NAMALWA (cell line): ENCODE measurements around the gene CCN2.

Source experiments
- DNase-seq: peaks from one replicate; pipeline ENCODE4 v3.0.0-alpha.2; 2015; ENCODE audit warnings: low spot score

CCN2 gene

GRCh38 chr6:131966443-131966842, 15.3 kb upstream of the CCN2 start:
- DNase-seq: no peak

- no peak for DNase-seq
Measured at GRCh38 chr6:131963063-131963462, 11.9 kb upstream of the CCN2 start.

- DNase-seq: peak; percentile 46
Measured at GRCh38 chr6:131960371-131961133, 9.4 kb upstream of the CCN2 start.

GRCh38 chr6:131958542-131959470, 7.6 kb upstream of the CCN2 start:
- DNase-seq: no peak

GRCh38 chr6:131958095-131958494, 6.9 kb upstream of the CCN2 start:
- no peak for DNase-seq

GRCh38 chr6:131955876-131956275, 4.7 kb upstream of the CCN2 start:
- DNase-seq: no peak

- no peak for DNase-seq
Measured at GRCh38 chr6:131955192-131955591, 4.0 kb upstream of the CCN2 start.

- no peak for DNase-seq
Measured at GRCh38 chr6:131954775-131955107, 3.6 kb upstream of the CCN2 start.

- DNase-seq: no peak
Measured at GRCh38 chr6:131954059-131954774, 3.0 kb upstream of the CCN2 start.

- DNase-seq: no peak
Measured at GRCh38 chr6:131952886-131953509, 1.8 kb upstream of the CCN2 start.

- no peak for DNase-seq
Measured at GRCh38 chr6:131951576-131952230, 531 bp upstream of the CCN2 start.

GRCh38 chr6:131949909-131950766, 1.0 kb downstream of the CCN2 start:
- no peak for DNase-seq

GRCh38 chr6:131949620-131949908, 1.6 kb downstream of the CCN2 start:
- no peak for DNase-seq

GRCh38 chr6:131948692-131949619, 2.2 kb downstream of the CCN2 start:
- no peak for DNase-seq

- DNase-seq: no peak
Measured at GRCh38 chr6:131947986-131948661, 3.0 kb downstream of the CCN2 start.

GRCh38 chr6:131946992-131947955, 3.9 kb downstream of the CCN2 start:
- no peak for DNase-seq

- DNase-seq: no peak
Measured at GRCh38 chr6:131946404-131946991, 4.7 kb downstream of the CCN2 start.

GRCh38 chr6:131945971-131946370, 5.2 kb downstream of the CCN2 start:
- DNase-seq: no peak
